Activated CD8-positive, alpha-beta memory T cell treated with anti-CD3 and anti-CD28 coated beads for 48 hours (primary cell): Measurements from ENCODE around the gene FAM124B.
"Not testable (repeated sequence)": the region's sequence is repeated elsewhere in the genome, so short reads cannot be mapped to it uniquely, and the experiment has no call there.

Experiments
- DNase-seq, 3 experiments: peaks; one replicate each; pipeline ENCODE4 v3.0.0-alpha.2; 2020; ENCODE audit warnings: low read depth in 2 of 3, low spot score in 2 of 3

Gene FAM124B

GRCh38 chr2:224382973-224383555, 18.8 kb downstream of the FAM124B start:
- DNase-seq, result no peak

GRCh38 chr2:224382280-224382647, 19.6 kb downstream of the FAM124B start:
- DNase-seq, result not testable (repeated sequence)

DNA sequence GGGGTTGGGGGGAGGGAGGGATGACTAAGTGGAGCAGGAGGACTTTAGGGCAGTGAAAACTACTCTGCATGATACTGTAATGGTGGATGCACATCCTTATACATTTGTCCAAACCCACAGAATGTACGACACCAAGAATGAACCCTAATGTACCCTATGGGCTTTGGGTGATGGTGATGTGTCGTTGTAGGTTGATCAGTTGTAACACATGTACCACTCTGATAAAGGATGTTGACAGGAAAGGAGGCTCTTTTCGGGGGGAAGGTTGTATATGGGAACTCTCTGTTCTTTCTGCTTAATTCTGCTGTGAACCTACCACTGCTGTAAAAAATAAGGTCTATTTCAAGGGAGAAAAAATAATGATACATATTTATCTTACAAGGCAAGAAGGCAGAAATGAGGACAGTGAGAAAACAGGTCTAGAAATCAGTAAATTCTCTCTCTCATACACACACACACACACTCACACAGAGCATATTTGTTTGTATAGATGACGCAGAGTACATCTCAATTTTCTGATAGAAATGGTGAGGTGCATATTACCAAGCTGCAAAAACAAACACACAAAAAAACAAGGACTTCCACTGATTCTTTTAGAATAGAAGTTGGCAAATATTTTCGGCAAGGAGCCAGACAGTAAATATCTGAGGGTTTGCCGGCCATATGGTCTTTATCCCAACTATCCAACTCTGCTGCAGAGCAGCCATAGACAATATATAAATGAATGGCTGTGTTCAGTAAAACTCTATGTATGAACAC, 20.2 kb downstream of the FAM124B start:
- no peak for DNase-seq

- DNase-seq, result no peak
Observed at GRCh38 chr2:224379986-224380385, 21.9 kb downstream of the FAM124B start.

DNA sequence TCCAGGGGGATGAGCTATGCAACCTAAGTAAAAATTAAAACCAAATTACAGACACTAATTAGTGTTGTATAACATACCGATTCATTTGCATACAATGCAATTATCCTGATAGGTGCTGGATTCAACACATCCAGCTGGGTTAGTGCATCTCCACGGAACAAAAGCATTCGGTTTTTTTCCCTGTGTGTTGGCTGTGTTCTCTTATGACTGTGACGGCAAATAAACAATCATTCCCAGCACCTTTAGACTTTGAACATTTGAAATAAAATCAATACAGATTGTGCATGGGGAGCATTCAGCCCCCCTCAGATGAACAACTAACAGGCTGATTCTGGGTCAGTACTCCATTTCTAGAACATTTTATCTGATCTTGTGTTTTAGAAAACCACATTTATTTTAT, 22.7 kb downstream of the FAM124B start:
- no peak for DNase-seq

- no peak for DNase-seq
Observed at GRCh38 chr2:224378701-224379097, 23.2 kb downstream of the FAM124B start.

- DNase-seq, result no peak
Observed at GRCh38 chr2:224377751-224378700, 23.9 kb downstream of the FAM124B start.

- no peak for DNase-seq
Observed at GRCh38 chr2:224372641-224373040, 29.3 kb downstream of the FAM124B start.

GRCh38 chr2:224369028-224369632, 32.8 kb downstream of the FAM124B start:
- no peak for DNase-seq

GRCh38 chr2:224366267-224366844, 35.6 kb downstream of the FAM124B start:
- DNase-seq, result no peak

DNA sequence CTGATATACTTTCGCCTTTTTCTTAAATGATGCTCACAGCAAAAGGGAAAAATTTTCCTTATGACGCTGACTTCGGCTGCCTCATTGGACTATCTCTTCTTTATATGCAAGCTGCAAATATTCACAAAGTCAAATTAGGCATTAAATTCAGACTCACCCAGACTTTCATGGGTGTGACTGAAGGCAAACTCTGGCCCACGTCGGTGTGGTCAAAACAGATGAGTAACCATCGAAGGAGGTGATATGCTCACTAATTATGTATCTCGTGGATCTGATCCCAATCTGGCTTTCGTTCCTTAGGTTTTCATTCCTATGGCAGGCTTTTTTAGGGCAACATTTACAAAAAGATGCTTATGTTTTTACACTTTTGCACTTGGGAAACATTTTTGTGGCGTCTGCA, 36.6 kb downstream of the FAM124B start:
- DNase-seq, result no peak

DNA sequence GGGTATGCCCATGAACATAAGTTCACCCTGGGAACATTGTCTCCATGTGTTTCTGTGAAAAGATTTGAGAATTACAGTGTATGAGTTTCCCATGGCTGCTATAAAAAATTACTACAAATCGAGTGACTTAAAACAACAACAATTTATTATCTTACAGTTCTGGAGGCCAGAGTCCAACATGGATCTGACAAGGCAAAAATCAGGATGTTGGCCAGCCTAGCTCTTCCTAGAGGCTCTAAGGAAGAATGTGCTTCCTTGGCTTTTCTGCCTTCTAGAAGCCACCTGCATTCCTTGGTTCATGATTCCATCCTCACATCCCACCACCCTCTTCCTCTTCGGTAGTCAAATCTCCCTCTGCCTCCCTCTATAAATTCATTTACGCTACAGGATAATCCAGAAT, 38.6 kb downstream of the FAM124B start:
- DNase-seq, result no peak

GRCh38 chr2:224362094-224362493, 39.8 kb downstream of the FAM124B start:
- no peak for DNase-seq

- no peak for DNase-seq
Observed at GRCh38 chr2:224360801-224361251, 41.1 kb downstream of the FAM124B start.

GRCh38 chr2:224359569-224359968, 42.3 kb downstream of the FAM124B start:
- no peak for DNase-seq

GRCh38 chr2:224357098-224357901, 44.6 kb downstream of the FAM124B start:
- DNase-seq, result peak in 2 of 3 experiments; percentile 6 to 18

DNA sequence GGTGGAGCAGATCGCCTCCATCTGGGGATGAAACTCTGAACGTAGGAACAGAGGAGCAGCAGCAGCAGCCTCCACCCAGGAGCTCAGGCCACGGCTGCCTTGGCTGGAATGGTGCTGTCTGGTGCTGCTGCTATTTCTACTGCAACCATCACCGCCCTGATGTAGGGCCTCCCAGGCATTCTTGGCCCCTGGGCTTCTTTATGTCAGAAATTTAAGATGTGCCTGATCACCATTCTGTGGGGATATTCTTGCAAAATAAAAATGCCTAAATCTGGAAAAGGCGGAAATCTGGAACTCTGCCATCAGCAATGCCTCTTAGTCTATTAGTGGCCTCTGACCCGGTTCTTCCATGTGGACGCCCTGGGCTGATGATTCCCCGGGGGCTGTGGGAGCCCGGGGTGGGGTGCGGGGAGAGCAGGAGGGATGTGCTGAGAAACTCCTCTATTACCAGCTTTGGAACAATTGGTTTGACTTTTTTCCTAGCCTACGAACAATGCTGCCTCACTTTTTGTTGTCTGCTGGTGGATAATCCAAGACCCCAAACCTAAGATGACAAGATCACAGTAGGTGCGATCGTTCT, 47.2 kb downstream of the FAM124B start:
- no peak for DNase-seq

- DNase-seq, result no peak
Observed at GRCh38 chr2:224350703-224351102, 51.2 kb downstream of the FAM124B start.

DNA sequence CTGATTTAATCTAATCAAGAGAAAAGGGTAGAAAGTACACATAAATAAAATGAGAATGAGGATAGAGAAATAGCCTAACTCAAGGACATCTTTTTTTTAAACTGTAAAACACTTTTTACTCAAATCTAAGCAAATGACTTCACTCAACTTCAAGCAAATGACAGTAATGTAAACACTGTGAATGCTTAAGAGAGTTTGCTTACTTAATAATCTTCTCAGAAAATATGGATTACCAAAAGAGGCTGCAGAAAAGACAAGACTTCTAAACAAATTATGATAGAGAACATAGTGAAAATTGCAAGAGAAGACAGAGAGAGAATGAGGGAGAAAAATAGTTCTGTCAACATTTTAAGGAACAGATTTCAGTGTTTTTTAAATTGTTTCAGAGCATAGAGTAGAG, 52.5 kb downstream of the FAM124B start:
- no peak for DNase-seq
